DMS53 treated with DMSO at 0.1 percent for 48 hours (cell line): Measurements from ENCODE around the gene TBX1.

Experiments used
- DNase-seq: peaks from one replicate; lab custom pipeline; 2025; ENCODE audit not compliant: unreplicated experiment; lab: John Stamatoyannopoulos, UW

The TBX1 gene

GRCh38 chr22:19797086-19798002, 36.8 kb downstream of the TBX1 start:
- no peak for DNase-seq

- DNase-seq, result no peak
Measured at GRCh38 chr22:19798003-19798665, 37.6 kb downstream of the TBX1 start.

GRCh38 chr22:19798891-19799293, 38.3 kb downstream of the TBX1 start:
- no peak for DNase-seq

GRCh38 chr22:19799322-19800190, 39.0 kb downstream of the TBX1 start:
- DNase-seq, result no peak

GRCh38 chr22:19800306-19800705, 39.7 kb downstream of the TBX1 start:
- DNase-seq, result no peak

GRCh38 chr22:19800761-19801244, 40.2 kb downstream of the TBX1 start:
- no peak for DNase-seq

- DNase-seq, result no peak
Measured at GRCh38 chr22:19801340-19802000, 40.9 kb downstream of the TBX1 start.

- DNase-seq, result no peak
Measured at GRCh38 chr22:19802001-19802893, 41.7 kb downstream of the TBX1 start.

GRCh38 chr22:19802894-19803735, 42.5 kb downstream of the TBX1 start:
- no peak for DNase-seq

GRCh38 chr22:19803736-19804267, 43.2 kb downstream of the TBX1 start:
- DNase-seq, result no peak

GRCh38 chr22:19805821-19806212, 45.2 kb downstream of the TBX1 start:
- no peak for DNase-seq

GRCh38 chr22:19806213-19807160, 45.9 kb downstream of the TBX1 start:
- DNase-seq, result no peak

GRCh38 chr22:19807161-19807913, 46.8 kb downstream of the TBX1 start:
- DNase-seq, result no peak

- DNase-seq, result no peak
Measured at GRCh38 chr22:19807914-19808872, 47.6 kb downstream of the TBX1 start.

- DNase-seq, result no peak
Measured at GRCh38 chr22:19808873-19809478, 48.4 kb downstream of the TBX1 start.
